ENCODE data around the gene NR2E1.

NR2E1 gene

DNA sequence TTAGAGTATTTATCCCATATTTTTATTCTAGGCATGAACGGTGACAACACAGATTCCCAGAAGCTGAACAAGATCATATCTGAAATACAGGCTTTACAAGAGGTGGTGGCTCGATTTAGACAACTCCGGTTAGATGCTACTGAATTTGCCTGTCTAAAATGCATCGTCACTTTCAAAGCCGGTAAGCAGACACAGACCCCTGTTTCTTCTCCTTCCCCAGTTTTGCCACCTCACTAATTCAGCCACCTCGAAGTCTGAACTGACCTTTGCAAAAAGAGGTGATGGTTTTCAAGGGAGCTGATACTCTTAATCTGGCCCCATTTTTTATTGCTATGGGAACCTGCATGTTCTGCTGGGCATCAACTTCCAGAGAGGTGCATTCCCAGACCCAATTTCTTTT, 15.0 kb downstream of the NR2E1 start:
- DNase-seq (ENCODE audit: low read depth) = no peak
- TF ChIP-seq, protein P1, sequence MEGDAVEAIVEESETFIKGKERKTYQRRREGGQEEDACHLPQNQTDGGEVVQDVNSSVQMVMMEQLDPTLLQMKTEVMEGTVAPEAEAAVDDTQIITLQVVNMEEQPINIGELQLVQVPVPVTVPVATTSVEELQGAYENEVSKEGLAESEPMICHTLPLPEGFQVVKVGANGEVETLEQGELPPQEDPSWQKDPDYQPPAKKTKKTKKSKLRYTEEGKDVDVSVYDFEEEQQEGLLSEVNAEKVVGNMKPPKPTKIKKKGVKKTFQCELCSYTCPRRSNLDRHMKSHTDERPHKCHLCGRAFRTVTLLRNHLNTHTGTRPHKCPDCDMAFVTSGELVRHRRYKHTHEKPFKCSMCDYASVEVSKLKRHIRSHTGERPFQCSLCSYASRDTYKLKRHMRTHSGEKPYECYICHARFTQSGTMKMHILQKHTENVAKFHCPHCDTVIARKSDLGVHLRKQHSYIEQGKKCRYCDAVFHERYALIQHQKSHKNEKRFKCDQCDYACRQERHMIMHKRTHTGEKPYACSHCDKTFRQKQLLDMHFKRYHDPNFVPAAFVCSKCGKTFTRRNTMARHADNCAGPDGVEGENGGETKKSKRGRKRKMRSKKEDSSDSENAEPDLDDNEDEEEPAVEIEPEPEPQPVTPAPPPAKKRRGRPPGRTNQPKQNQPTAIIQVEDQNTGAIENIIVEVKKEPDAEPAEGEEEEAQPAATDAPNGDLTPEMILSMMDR (conservative IDR thresholded peaks at IDR 0.05; ENCODE audit: low read length) = no peak
- no peak overlapping the region for H3K4me3 ChIP-seq (ENCODE audit: low read length)

DNA sequence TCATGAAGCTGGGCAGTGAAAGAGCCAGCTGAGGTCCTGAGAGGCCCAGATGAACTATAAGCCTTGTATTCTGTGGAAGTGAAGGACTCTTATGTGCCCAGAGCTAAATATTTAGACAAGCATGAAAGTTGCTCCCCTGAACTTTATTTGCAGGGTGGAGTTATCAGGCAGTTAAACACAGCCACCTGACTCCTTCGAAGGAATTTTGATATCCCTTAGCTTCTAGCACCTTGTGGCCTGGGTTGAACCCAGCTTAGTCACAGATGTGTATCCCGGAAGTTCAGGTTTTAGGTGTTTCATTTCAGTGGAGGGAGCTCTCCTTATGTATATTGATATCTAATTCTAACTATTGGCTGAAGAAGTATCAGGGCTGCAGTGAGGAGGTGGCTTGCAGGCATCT, 20.4 kb downstream of the NR2E1 start:
- no peak for DNase-seq (ENCODE audit: low read depth)
- H3K4me3 ChIP-seq (ENCODE audit: low read length) = no peak overlapping the region
- TF ChIP-seq, protein P1 (conservative IDR thresholded peaks at IDR 0.05; ENCODE audit: low read length) = no peak

DNA sequence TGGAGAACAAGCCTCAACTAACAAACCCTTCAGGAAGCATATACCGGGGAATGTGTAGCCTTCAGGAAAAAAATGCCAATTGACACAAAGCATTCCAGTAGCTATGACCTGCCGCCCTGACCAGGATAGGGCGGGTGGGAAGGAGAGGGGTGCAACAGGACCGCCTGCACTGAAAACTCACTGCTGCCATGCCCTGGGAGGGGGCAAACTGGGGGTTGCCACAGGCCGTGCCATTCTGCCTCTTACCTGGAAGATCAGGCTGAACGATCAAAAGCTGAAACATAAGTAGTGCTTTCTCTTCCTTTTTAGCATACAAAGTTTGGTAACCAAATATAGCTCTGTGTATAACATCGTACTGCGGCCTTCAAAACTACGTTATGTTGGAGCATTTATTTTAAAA, 21.7 kb downstream of the NR2E1 start:
- no peak for DNase-seq (ENCODE audit: low read depth)
- H3K4me3 ChIP-seq (ENCODE audit: low read length) = no peak overlapping the region
- TF ChIP-seq, protein P1 (conservative IDR thresholded peaks at IDR 0.05; ENCODE audit: low read length) = no peak

- no peak for DNase-seq (ENCODE audit: low read depth)
- TF ChIP-seq, protein P1 (conservative IDR thresholded peaks at IDR 0.05; ENCODE audit: low read length) = no peak
- H3K4me3 ChIP-seq (ENCODE audit: low read length) = no peak overlapping the region
Measured at GRCh38 chr6:108193131-108193530, 27.3 kb downstream of the NR2E1 start.

GRCh38 chr6:108193835-108194234, 28.0 kb downstream of the NR2E1 start:
- TF ChIP-seq, protein P1 (conservative IDR thresholded peaks at IDR 0.05; ENCODE audit: low read length) = no peak
- H3K4me3 ChIP-seq (ENCODE audit: low read length) = no peak overlapping the region
- DNase-seq (ENCODE audit: low read depth) = no peak

- H3K4me3 ChIP-seq (ENCODE audit: low read length) = no peak overlapping the region
- no peak for DNase-seq (ENCODE audit: low read depth)
- TF ChIP-seq, protein P1 (conservative IDR thresholded peaks at IDR 0.05; ENCODE audit: low read length) = no peak
Measured at GRCh38 chr6:108194503-108194902, 28.7 kb downstream of the NR2E1 start.

- DNase-seq (ENCODE audit: low read depth) = no peak
- TF ChIP-seq, protein P1 (conservative IDR thresholded peaks at IDR 0.05; ENCODE audit: low read length) = no peak
Measured at GRCh38 chr6:108195209-108195608, 29.4 kb downstream of the NR2E1 start.

More at GRCh38 chr6:108195209-108195608, 29.4 kb downstream of the NR2E1 start:
- no peak overlapping the region for H3K4me3 ChIP-seq (ENCODE audit: low read length)
